NB4 (cell line): ENCODE results near the gene RPTOR.

Experiments
- MAX ChIP-seq: IDR thresholded peaks from 2 replicates; pipeline ENCODE4 v1.6.1; 2011; ENCODE audit warnings: low read depth, low read length
- MYC ChIP-seq: IDR thresholded peaks from 2 replicates; pipeline ENCODE4 v1.6.1; 2011; ENCODE audit warnings: low read depth, low read length
- POLR2A ChIP-seq: IDR thresholded peaks from 2 replicates; pipeline ENCODE4 v1.6.1; 2011; ENCODE audit warnings: mild to moderate bottlenecking; ENCODE audit not compliant: insufficient read length; ENCODE audit errors: extremely low read depth
- TF ChIP-seq, protein P1 (sequence below): IDR thresholded peaks from one replicate; pipeline ENCODE4 v1.5.1; 2012; ENCODE audit warnings: low read depth, low read length

DNA sequence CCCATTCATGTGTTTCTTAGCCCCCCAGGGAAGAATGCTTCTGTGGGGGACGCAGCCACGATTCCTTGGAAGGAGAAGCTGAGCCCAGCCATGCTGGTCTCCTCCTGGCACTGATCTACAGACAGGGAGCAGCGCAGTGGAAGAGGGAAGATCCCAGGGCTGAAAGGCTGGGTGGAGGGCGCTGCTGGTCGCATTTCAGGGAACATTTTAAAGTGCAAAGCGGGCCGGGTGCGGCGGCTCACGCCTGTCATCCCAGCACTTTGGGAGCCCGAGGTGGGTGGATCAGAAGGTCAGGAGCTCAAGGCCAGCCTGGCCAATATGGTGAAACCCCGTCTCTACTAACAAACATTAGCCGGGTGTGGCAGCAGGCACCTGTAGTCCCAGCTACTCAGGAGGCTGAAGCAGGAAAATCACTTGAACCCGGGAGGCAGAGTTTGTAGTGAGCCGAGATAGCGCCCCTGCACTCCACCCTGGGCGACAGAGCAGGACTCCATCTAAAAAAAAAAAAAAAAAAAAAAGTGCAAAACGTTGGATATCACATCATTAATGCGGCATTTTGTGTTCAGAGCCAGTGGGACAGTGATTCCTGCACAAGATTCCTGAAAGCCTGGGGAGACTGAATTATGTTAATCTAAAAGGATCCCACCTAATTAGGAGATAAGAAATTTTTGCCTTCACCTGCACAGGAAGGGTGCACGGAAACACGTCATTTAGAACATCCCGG, 446.4 kb downstream of the RPTOR start:
- TF ChIP-seq, protein P1, sequence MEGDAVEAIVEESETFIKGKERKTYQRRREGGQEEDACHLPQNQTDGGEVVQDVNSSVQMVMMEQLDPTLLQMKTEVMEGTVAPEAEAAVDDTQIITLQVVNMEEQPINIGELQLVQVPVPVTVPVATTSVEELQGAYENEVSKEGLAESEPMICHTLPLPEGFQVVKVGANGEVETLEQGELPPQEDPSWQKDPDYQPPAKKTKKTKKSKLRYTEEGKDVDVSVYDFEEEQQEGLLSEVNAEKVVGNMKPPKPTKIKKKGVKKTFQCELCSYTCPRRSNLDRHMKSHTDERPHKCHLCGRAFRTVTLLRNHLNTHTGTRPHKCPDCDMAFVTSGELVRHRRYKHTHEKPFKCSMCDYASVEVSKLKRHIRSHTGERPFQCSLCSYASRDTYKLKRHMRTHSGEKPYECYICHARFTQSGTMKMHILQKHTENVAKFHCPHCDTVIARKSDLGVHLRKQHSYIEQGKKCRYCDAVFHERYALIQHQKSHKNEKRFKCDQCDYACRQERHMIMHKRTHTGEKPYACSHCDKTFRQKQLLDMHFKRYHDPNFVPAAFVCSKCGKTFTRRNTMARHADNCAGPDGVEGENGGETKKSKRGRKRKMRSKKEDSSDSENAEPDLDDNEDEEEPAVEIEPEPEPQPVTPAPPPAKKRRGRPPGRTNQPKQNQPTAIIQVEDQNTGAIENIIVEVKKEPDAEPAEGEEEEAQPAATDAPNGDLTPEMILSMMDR: no peak
- TF ChIP-seq POLR2A (no peak), MYC (no peak), MAX (no peak)
